Loucy (cell line): Measurements from ENCODE around the gene EMC6.

ENCODE experiments used
- H2AFZ ChIP-seq: fragments of 200-600 bp; sonication (generic); 2 replicates; pipeline ENCODE4 v1.6.0; 2016; ENCODE audit warnings: antibody characterized with exemption, mild to moderate bottlenecking, low read length, moderate library complexity
- H3F3A ChIP-seq: fragments of 200-600 bp; 2 replicates; pipeline ENCODE4 v1.6.0; 2016; ENCODE audit warnings: antibody characterized with exemption, low read depth, mild to moderate bottlenecking
- H3K27me3 ChIP-seq: fragments of 200-600 bp; sonication (generic); 2 replicates; pipeline ENCODE4 v1.6.1; 2014; ENCODE audit warnings: low read length, mild to moderate bottlenecking; ENCODE audit not compliant: insufficient read depth, poor library complexity, severe bottlenecking
- H3K36me3 ChIP-seq: fragments of 200-600 bp; sonication (generic); 2 replicates; pipeline ENCODE4 v1.6.1; 2016; ENCODE audit warnings: low read length; ENCODE audit not compliant: insufficient read depth
- H3K4me1 ChIP-seq: fragments of 200-600 bp; sonication (generic); 2 replicates; pipeline ENCODE4 v1.5.1; 2014; ENCODE audit warnings: low read length, mild to moderate bottlenecking; ENCODE audit not compliant: insufficient read depth, poor library complexity, severe bottlenecking
- H3K4me2 ChIP-seq: fragments of 200-600 bp; sonication (generic); 2 replicates; pipeline ENCODE4 v1.6.0; 2014; ENCODE audit warnings: antibody characterized with exemption, low read length, low read depth, mild to moderate bottlenecking; ENCODE audit not compliant: poor library complexity, severe bottlenecking
- H3K4me3 ChIP-seq: fragments of 200-600 bp; sonication (generic); 2 replicates; pipeline ENCODE4 v1.5.1; 2014; ENCODE audit warnings: low read length, mild to moderate bottlenecking, mixed read lengths; ENCODE audit not compliant: poor library complexity, severe bottlenecking
- H3K79me2 ChIP-seq: fragments of 200-600 bp; sonication (generic); 2 replicates; pipeline ENCODE4 v1.6.1; 2014; ENCODE audit warnings: low read length; ENCODE audit not compliant: insufficient read depth
- H3K9ac ChIP-seq: fragments of 200-600 bp; sonication (generic); 2 replicates; pipeline ENCODE4 v1.6.0; 2014; ENCODE audit warnings: mild to moderate bottlenecking, low read depth, low read length, moderate library complexity; ENCODE audit not compliant: poor library complexity, severe bottlenecking
- H3K9me2 ChIP-seq: fragments of 200-600 bp; sonication (generic); replicated peaks from 2 replicates; pipeline ENCODE4 v1.6.1; 2016; ENCODE audit warnings: low read depth, low read length, mixed read lengths
- H3K9me3 ChIP-seq: fragments of 200-600 bp; sonication (generic); 2 replicates; pipeline ENCODE4 v1.6.1; 2014; ENCODE audit warnings: mild to moderate bottlenecking, antibody characterized with exemption, low read length, low read depth; ENCODE audit not compliant: insufficient read depth
- H4K20me1 ChIP-seq: fragments of 200-600 bp; sonication (generic); 2 replicates; pipeline ENCODE4 v1.6.0; 2014; ENCODE audit warnings: antibody characterized with exemption, low read length, mild to moderate bottlenecking; ENCODE audit not compliant: insufficient read depth, poor library complexity, severe bottlenecking
- CTCF ChIP-seq: fragments of 200-600 bp; sonication (generic); conservative IDR thresholded peaks from 2 replicates; pipeline ENCODE4 v1.5.1; 2014; ENCODE audit warnings: mild to moderate bottlenecking, antibody characterized with exemption, low read length
- EZH2phosphoT487 ChIP-seq: fragments of 200-600 bp; IDR thresholded peaks from 2 replicates; pipeline ENCODE4 v1.6.1; 2018; ENCODE audit warnings: antibody characterized with exemption, mild to moderate bottlenecking, moderate library complexity, borderline replicate concordance

EMC6 gene

DNA sequence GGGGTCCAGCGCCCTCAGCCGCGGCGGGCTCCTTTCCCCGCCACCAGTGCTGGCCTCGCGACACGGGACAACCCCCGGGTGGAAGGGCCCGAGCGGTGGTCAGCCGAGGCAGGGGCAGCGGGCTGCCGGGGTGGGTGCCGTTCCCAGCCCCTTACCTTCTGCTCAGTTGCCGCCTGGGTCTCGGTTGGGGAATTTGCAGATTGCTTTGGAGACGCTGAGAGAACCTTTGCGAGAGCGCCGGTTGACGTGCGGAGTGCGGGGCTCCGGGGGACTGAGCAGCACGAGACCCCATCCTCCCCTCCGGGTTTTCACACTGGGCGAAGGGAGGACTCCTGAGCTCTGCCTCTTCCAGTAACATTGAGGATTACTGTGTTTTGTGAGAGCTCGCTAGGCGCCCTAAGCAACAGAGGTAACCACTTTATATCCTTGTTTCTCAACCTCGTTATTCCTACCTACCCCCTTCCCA, 31.7 kb upstream of the EMC6 start:
- Histone ChIP-seq H3K9me3 (no peaks in the 10 kb centered on the region), H3K36me3 (no peaks in the 10 kb centered on the region), H3K9me2 (no peaks in the 10 kb centered on the region), H2AFZ (peak overlapping the region; percentile 99), H3K9ac (peak overlapping the region; percentile 95), H3K27me3 (no peaks in the 10 kb centered on the region), H4K20me1 (peaks cover 4% of the 10 kb centered on the region), H3F3A (no peaks in the 10 kb centered on the region), H3K4me3 (peak overlapping the region; percentile 98), H3K79me2 (peaks cover 19% of the 10 kb centered on the region), H3K4me1 (peaks cover 21% of the 10 kb centered on the region), H3K4me2 (peak overlapping the region; percentile 85)
- TF ChIP-seq EZH2phosphoT487 (no peak), CTCF (no peak)

- Histone ChIP-seq H3K4me2 (no peak overlapping the region), H3K4me1 (peaks cover 13% of the 10 kb centered on the region)
These were observed 28.5 kb upstream of the EMC6 start for GRCh38 chr17:3639981-3640596.

GRCh38 chr17:3641014-3641413, 27.6 kb upstream of the EMC6 start:
- Histone ChIP-seq H4K20me1 (no peaks in the 10 kb centered on the region), H3K79me2 (no peaks in the 10 kb centered on the region), H2AFZ (no peak overlapping the region), H3K9me3 (no peaks in the 10 kb centered on the region), H3K4me2 (no peak overlapping the region), H3K4me1 (peaks cover 10% of the 10 kb centered on the region), H3K36me3 (no peaks in the 10 kb centered on the region), H3K4me3 (no peak overlapping the region), H3K9me2 (no peaks in the 10 kb centered on the region), H3K9ac (no peak overlapping the region), H3K27me3 (no peaks in the 10 kb centered on the region), H3F3A (no peaks in the 10 kb centered on the region)
- TF ChIP-seq CTCF (no peak), EZH2phosphoT487 (no peak)

More at GRCh38 chr17:3639981-3640596, 28.5 kb upstream of the EMC6 start:
- Histone ChIP-seq H3F3A (no peaks in the 10 kb centered on the region), H3K9me2 (no peaks in the 10 kb centered on the region), H3K4me3 (no peak overlapping the region), H3K79me2 (peaks cover 8% of the 10 kb centered on the region), H4K20me1 (no peaks in the 10 kb centered on the region), H3K27me3 (no peaks in the 10 kb centered on the region), H3K9me3 (no peaks in the 10 kb centered on the region), H3K36me3 (no peaks in the 10 kb centered on the region), H3K9ac (no peak overlapping the region), H2AFZ (no peak overlapping the region)
- TF ChIP-seq EZH2phosphoT487 (no peak), CTCF (no peak)
